Body of pancreas (tissue), 4 donors: ENCODE results near the gene POU4F3. TPM values are rescaled to one million over a fixed set of nuclear protein-coding genes. Genes with fewer than 3 reads are reported as not detected.

Experiments
- ATAC-seq: fragments of 150-250 bp; one replicate; pipeline ENCODE4 v1.9.1; 2016
- DNase-seq, 4 donors: peaks; one replicate each; pipeline ENCODE4 v3.0.0-alpha.2; 2019
- H3K27ac ChIP-seq, 4 donors: fragments of 200-600 bp; sonication (generic); 1 replicate in 3 of 4; 2 replicates in 1 of 4; pipeline versions ENCODE4 v1.5.1 to v1.6.1; 2016 to 2019; ENCODE audit warnings: mild to moderate bottlenecking in 1 of 4, mixed read lengths in 1 of 4, moderate library complexity in 1 of 4
- H3K27me3 ChIP-seq, 2 donors: fragments of 200-600 bp; sonication (generic); one replicate each; pipeline ENCODE4 v1.6.0; 2016; ENCODE audit warnings: mild to moderate bottlenecking in 1 of 2
- H3K36me3 ChIP-seq, 2 donors: fragments of 200-600 bp; sonication (generic); replicated peaks in 1 of 2; 2 replicates each; pipeline ENCODE4 v1.5.1; 2016; ENCODE audit warnings: low read depth in 2 of 2; ENCODE audit not compliant: insufficient read depth in 1 of 2
- H3K4me1 ChIP-seq: fragments of 200-600 bp; sonication (generic); one replicate; pipeline ENCODE4 v1.6.0; 2016
- H3K4me3 ChIP-seq, 2 donors: fragments of 200-600 bp; sonication (generic); 1 replicate in 1 of 2; 2 replicates in 1 of 2; pipeline ENCODE4 v1.5.1; 2016 to 2019
- H3K9me3 ChIP-seq, 3 donors: fragments of 200-600 bp; sonication (generic); 1 replicate in 2 of 3; 2 replicates in 1 of 3; pipeline ENCODE4 v1.5.1; 2016
- POLR2A ChIP-seq, 3 donors: fragments of 450-650 bp; IDR thresholded peaks; one replicate each; pipeline ENCODE4 v1.6.1; 2016; ENCODE audit warnings: antibody characterized with exemption in 3 of 3, mild to moderate bottlenecking in 2 of 3
- WGBS, 2 donors: methylation state at CpG; one replicate each; pipeline ENCODE4 v1.1.5; 2017; 5-methylcytosine and 5-hydroxymethylcytosine counted together
- intact Hi-C: fragments of 100-400 bp; cut with DNase I; formaldehyde crosslinking; loops from one replicate; pipeline ENCODE4 v1.15.1; 2023
- total RNA-seq, 2 donors: library from RNA; depleted of rRNA; stranded (reverse); fragments of >200 nt; gene quantifications; one replicate each; pipeline ENCODE4 v1.1.0, GENCODE V29; 2016
- TF ChIP-seq, protein P1 (sequence below), 7 experiments: fragments of 450-650 bp in 4 of 7; fragments of 200-600 bp in 3 of 7; sonication (generic) in 3 of 7; IDR thresholded peaks; one replicate each; pipeline ENCODE4 v1.5.1; 2016 to 2019; ENCODE audit warnings: antibody characterized with exemption in 7 of 7

POU4F3 gene
- total RNA-seq, 2 donors from 2014 or later = 0.52 TPM; not detected in 1

DNA sequence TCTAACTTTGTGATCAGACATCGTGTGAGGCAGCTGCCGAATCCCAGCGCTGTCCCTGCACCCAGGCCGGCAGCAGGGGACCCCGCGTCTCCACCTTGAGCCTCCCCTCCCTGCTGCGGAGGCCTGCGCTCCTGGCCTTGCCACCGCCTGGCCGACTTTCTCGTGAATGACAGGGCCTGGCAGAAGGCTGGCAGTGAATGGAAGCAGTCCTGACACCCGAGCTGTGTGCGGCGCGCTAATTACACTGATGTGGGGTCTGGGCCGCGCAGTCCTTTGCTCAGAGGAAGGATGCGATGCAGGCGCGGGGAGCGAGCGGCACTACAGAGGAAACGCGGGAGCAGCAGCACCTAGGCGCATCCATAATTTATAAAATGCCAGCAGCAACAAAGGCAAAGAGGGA lies 40.3 kb downstream of the POU4F3 start:
- Histone ChIP-seq H3K27ac (no peak overlapping the region), H3K27me3 (no peaks in the 10 kb centered on the region), H3K4me1 (no peaks in the 10 kb centered on the region), H3K36me3 (no peaks in the 10 kb centered on the region), H3K9me3 (no peaks in the 10 kb centered on the region), H3K4me3 (no peak overlapping the region)
- ATAC-seq (no peak), DNase-seq (no peak)
- WGBS, 2 donors = 23 to 41% methylated on average over 25 of the region's 25 CpGs
- no peak for TF ChIP-seq POLR2A (IDR thresholded peaks at IDR 0.05)
- TF ChIP-seq, protein P1, sequence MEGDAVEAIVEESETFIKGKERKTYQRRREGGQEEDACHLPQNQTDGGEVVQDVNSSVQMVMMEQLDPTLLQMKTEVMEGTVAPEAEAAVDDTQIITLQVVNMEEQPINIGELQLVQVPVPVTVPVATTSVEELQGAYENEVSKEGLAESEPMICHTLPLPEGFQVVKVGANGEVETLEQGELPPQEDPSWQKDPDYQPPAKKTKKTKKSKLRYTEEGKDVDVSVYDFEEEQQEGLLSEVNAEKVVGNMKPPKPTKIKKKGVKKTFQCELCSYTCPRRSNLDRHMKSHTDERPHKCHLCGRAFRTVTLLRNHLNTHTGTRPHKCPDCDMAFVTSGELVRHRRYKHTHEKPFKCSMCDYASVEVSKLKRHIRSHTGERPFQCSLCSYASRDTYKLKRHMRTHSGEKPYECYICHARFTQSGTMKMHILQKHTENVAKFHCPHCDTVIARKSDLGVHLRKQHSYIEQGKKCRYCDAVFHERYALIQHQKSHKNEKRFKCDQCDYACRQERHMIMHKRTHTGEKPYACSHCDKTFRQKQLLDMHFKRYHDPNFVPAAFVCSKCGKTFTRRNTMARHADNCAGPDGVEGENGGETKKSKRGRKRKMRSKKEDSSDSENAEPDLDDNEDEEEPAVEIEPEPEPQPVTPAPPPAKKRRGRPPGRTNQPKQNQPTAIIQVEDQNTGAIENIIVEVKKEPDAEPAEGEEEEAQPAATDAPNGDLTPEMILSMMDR (IDR thresholded peaks at IDR 0.05) = no peak
- intact Hi-C loops = no loop called here

DNA sequence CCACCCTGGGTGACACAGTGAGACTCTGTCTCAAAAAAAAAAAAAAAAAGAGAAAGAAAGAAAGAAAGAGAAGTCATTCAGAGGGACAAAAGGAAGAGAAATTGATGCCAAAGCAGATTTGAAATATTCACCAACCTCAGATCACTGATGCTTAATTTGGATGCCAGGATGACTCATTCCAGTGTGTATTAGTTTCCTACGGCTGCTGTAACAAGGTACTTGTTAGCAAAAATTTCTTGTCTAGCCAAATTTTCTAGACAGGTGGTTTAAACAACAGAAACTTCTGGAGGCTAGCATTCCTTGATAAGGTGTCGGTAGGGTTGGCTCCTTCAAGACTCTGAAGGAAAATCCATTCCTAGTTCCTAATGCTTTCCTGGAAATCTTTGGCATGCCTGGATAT lies 42.1 kb downstream of the POU4F3 start:
- TF ChIP-seq, protein P1 (IDR thresholded peaks at IDR 0.05) = no peak
- no peak for TF ChIP-seq POLR2A (IDR thresholded peaks at IDR 0.05)
- intact Hi-C loops = no loop called here
- no peak for DNase-seq
- ATAC-seq = no peak
- Histone ChIP-seq H3K4me3 (no peak overlapping the region), H3K27ac (no peak overlapping the region), H3K36me3 (no peaks in the 10 kb centered on the region), H3K27me3 (no peaks in the 10 kb centered on the region), H3K4me1 (no peaks in the 10 kb centered on the region), H3K9me3 (no peaks in the 10 kb centered on the region)
- 78 to 84% methylated on average over 2 of the region's 2 CpGs for WGBS, 2 donors

DNA sequence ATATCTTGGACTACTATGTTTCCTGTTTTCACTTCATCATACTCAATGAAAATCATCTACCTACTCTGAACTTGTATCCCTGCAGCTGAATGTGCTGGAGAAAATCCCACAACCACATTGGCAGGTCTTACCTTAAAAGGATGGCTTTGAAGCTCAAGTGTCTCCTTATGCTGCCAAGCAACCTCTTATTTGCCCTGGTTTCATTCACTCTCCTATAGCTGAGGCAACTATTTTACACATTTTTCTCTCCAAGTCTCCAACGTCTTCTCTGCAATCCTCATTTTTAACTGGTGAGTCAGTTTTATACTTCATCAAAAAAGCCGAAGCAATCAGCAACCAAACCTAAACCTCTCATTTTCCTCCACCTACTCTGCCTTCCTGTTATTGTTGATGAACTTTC lies 49.7 kb downstream of the POU4F3 start:
- DNase-seq (no peak), ATAC-seq (no peak)
- no peak overlapping the region for H3K27ac ChIP-seq
- H3K4me3 ChIP-seq = no peak overlapping the region
- no peaks in the 10 kb centered on the region for H3K9me3 ChIP-seq
- intact Hi-C loops = no loop called here
- TF ChIP-seq POLR2A (IDR thresholded peaks at IDR 0.05) = no peak
- H3K36me3 ChIP-seq = no peaks in the 10 kb centered on the region
- H3K27me3 ChIP-seq = no peaks in the 10 kb centered on the region
- WGBS, 2 donors = 34 to 37% methylated on average over 2 of the region's 2 CpGs
- H3K4me1 ChIP-seq = no peaks in the 10 kb centered on the region

DNA sequence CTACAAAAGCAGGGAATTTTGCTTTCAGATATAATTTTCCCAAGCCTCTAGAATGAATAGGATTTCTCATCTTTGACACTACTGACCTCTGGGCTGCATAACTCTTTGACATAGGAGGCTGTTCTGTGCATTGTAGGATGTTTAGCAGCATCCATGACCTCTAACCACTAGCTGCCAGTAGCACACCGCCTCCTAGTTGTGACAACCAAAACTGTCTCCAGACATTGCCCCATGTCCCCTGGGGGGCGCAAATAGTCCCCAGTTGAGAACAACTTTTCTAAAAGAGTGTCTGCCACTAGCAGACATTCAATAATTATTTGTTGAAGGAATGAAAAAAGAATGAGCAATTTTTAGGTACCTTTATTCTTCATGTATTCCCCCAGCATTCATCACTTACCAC lies 51.8 kb downstream of the POU4F3 start:
- no peak for TF ChIP-seq POLR2A (IDR thresholded peaks at IDR 0.05)
- TF ChIP-seq, protein P1 (IDR thresholded peaks at IDR 0.05) = no peak
- WGBS, 2 donors = 21 to 39% methylated on average over 2 of the region's 2 CpGs
- no peaks in the 10 kb centered on the region for H3K27me3 ChIP-seq
- H3K4me3 ChIP-seq = no peak overlapping the region
- no peak for ATAC-seq
- no peak overlapping the region for H3K27ac ChIP-seq
- intact Hi-C loops = no loop called here
- H3K9me3 ChIP-seq = no peaks in the 10 kb centered on the region
- H3K36me3 ChIP-seq = no peaks in the 10 kb centered on the region
- H3K4me1 ChIP-seq = no peaks in the 10 kb centered on the region
- no peak for DNase-seq

Other genes with a start within 250 kb of the POU4F3 start
- not detected for gene PLAC8L1, start 233.3 kb upstream of the POU4F3 start, total RNA-seq
- 10 to 100 TPM; 50.8 to 55.0 TPM for gene LARS1, start 156.2 kb upstream of the POU4F3 start, total RNA-seq
- 1 to 10 TPM; 8.6 to 8.9 TPM for gene RBM27, start 135.2 kb upstream of the POU4F3 start, total RNA-seq
- gene TCERG1, start 108.5 kb downstream of the POU4F3 start, total RNA-seq = 100 to 1,000 TPM in 1 of 2 donors, 10 to 100 TPM in 1; 41.5 to 147 TPM
- gene GPR151, start 177.4 kb downstream of the POU4F3 start, total RNA-seq = not detected